Smooth muscle cell (in vitro differentiated cells): Measurements from ENCODE around the gene GRIK5. TPM values are rescaled to one million over a fixed set of nuclear protein-coding genes. Genes with fewer than 3 reads are reported as not detected.

ENCODE experiments used
- DNase-seq: peaks from one replicate; lab custom pipeline; 2025; ENCODE audit not compliant: unreplicated experiment; lab: John Stamatoyannopoulos, UW
- H2AFZ ChIP-seq: fragments of 200-600 bp; sonication (generic); 2 replicates; pipeline ENCODE4 v1.6.0; 2016; ENCODE audit warnings: antibody characterized with exemption, low read depth, mild to moderate bottlenecking
- H3F3A ChIP-seq: fragments of 200-600 bp; sonication (generic); 2 replicates; pipeline ENCODE4 v1.6.0; 2017; ENCODE audit warnings: antibody characterized with exemption, low read depth
- H3K27ac ChIP-seq: fragments of 200-600 bp; sonication (generic); 2 replicates; pipeline ENCODE4 v1.5.1; 2016; ENCODE audit warnings: low read depth, mild to moderate bottlenecking
- H3K27me3 ChIP-seq: fragments of 200-600 bp; sonication (generic); 2 replicates; pipeline ENCODE4 v1.6.1; 2016; ENCODE audit warnings: low read depth, mild to moderate bottlenecking
- H3K36me3 ChIP-seq: fragments of 200-600 bp; sonication (generic); 2 replicates; pipeline ENCODE4 v1.5.1; 2016; ENCODE audit warnings: low read depth
- H3K4me1 ChIP-seq: fragments of 200-600 bp; sonication (generic); 2 replicates; pipeline ENCODE4 v1.5.1; 2016; ENCODE audit warnings: low read depth
- H3K4me2 ChIP-seq: fragments of 200-600 bp; sonication (generic); 2 replicates; pipeline ENCODE4 v1.6.0; 2016; ENCODE audit warnings: mild to moderate bottlenecking
- H3K4me3 ChIP-seq: fragments of 200-600 bp; sonication (generic); 2 replicates; pipeline ENCODE4 v1.5.1; 2016; ENCODE audit warnings: mild to moderate bottlenecking
- H3K79me2 ChIP-seq: fragments of 200-600 bp; sonication (generic); 2 replicates; pipeline ENCODE4 v1.6.0; 2016; ENCODE audit warnings: low read depth, mild to moderate bottlenecking
- H3K9ac ChIP-seq: fragments of 200-600 bp; sonication (generic); 2 replicates; pipeline ENCODE4 v1.6.0; 2016; ENCODE audit warnings: low read depth
- H3K9me3 ChIP-seq: fragments of 200-600 bp; sonication (generic); replicated peaks from 2 replicates; pipeline ENCODE4 v1.5.1; 2016; ENCODE audit warnings: low read depth
- H4K20me1 ChIP-seq: fragments of 200-600 bp; sonication (generic); 2 replicates; pipeline ENCODE4 v1.6.0; 2016; ENCODE audit warnings: low read depth
- CTCF ChIP-seq: fragments of 200-600 bp; sonication (generic); IDR thresholded peaks from 2 replicates; pipeline ENCODE4 v1.5.1; 2017; ENCODE audit warnings: borderline replicate concordance, mild to moderate bottlenecking, antibody characterized with exemption; ENCODE audit not compliant: insufficient read depth, poor library complexity, severe bottlenecking
- WGBS: methylation state at CpG from one replicate; pipeline ENCODE4 v1.1.7; 2016; ENCODE audit warnings: low lambda C conversion rate; 5-methylcytosine and 5-hydroxymethylcytosine counted together
- polyA plus RNA-seq: library from polyadenylated mRNA; unstranded; fragments of >200 nt; fragmentation: Nextera tagmentation; extraction: Ambion mirVana; gene quantifications from 2 replicates; pipeline ENCODE4 v1.2.1, GENCODE V29; 2016
- total RNA-seq: library from RNA; depleted of rRNA; stranded (reverse); fragments of >200 nt; gene quantifications from 2 replicates; pipeline ENCODE4 v1.2.3, GENCODE V29; 2014

Gene GRIK5
- total and polyA plus RNA-seq, 2 experiments from 2014 or later = 0.67 to 2.0 TPM

DNA sequence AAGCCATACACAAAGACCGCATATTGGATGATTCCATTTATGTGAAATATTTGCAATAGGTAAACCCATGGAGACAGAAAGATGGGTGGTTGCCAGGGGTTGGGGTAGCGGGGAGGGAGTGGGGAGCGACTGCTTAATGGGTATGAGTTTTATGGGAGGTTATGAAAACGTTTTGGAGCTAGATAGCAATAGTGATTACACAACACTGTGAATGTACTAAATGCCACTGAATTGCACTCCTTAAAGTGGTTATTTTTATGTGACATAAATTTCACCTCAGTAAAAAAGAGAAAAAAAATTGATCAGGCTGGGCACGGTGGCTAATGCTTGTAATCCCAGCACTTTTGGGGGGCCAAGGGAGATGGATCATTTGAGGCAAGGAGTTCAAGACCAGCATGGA lies 36.6 kb downstream of the GRIK5 start:
- Histone ChIP-seq H3K4me1 (no peaks in the 10 kb centered on the region), H2AFZ (no peak overlapping the region), H3F3A (no peaks in the 10 kb centered on the region), H3K27me3 (no peaks in the 10 kb centered on the region), H4K20me1 (no peaks in the 10 kb centered on the region), H3K4me3 (no peak overlapping the region), H3K36me3 (no peaks in the 10 kb centered on the region), H3K27ac (no peak overlapping the region), H3K79me2 (no peaks in the 10 kb centered on the region), H3K4me2 (no peak overlapping the region), H3K9me3 (no peaks in the 10 kb centered on the region), H3K9ac (no peak overlapping the region)
- DNase-seq = no peak
- WGBS = 80% methylated on average over 5 of the region's 5 CpGs
- no peak for TF ChIP-seq CTCF

DNA sequence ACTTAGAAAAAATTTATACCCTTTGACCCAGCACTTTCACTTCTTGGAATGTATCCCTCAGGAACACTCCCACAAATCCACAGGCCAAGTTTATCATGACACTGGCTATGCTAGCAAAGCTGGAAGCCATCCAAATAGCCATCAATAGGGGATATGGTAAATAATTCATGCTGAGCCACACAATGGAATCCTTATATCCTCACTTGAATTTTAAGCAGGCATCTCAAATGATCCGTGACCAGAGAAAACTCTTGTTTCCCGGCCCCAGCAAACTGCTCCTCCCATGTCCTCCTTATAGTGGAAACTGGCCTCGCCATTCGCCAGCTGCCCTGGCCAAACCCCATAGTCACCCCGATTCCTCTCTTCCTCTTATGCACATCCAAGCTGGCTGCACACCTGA lies 37.6 kb downstream of the GRIK5 start:
- Histone ChIP-seq H4K20me1 (no peaks in the 10 kb centered on the region), H3K4me2 (no peak overlapping the region), H3K9ac (no peak overlapping the region), H3K4me3 (no peak overlapping the region), H3K27me3 (no peaks in the 10 kb centered on the region), H3K4me1 (no peaks in the 10 kb centered on the region), H2AFZ (no peak overlapping the region), H3K27ac (no peak overlapping the region), H3F3A (no peaks in the 10 kb centered on the region), H3K36me3 (no peaks in the 10 kb centered on the region), H3K79me2 (no peaks in the 10 kb centered on the region), H3K9me3 (no peaks in the 10 kb centered on the region)
- DNase-seq = no peak
- 71% methylated on average over 5 of the region's 5 CpGs for WGBS
- TF ChIP-seq CTCF = no peak

DNA sequence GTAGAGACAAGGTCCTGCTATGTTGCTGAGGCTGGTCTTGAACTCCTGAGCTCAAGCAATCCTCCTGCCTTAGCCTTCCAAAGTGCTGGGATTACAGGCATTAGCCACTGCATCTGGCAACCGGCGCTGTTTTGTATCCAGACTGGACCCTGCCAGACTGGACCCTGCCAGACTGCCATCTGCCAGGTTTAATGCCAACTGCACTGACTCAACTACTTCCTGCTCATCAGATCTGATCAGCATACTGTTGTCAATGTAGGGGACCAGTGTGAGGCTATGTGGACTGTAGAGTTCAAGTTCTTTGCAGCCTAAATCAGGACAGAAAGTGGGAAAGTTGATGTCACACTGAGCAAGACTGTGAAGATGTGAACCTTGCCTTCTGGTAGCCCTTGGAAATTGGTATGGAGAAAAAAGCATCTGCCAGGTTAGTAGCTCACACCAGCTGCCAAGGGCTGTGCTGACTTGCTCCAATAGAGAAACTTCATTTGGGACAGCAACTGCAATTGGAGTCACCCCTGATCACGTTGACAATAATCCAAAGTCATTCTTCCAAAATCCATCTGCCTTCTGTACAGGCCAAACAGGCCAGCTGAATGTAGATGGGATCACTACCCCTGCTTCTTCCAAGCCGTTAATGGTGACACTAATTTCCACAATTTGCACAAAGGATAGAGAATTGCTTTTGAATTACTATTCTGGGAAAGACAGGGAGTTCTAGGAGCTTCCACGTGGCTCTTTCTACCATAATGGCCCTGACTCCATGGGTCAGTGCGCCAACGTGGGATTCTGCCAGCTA lies 39.2 kb downstream of the GRIK5 start:
- Histone ChIP-seq H2AFZ (no peak overlapping the region), H3K4me2 (no peak overlapping the region), H3K79me2 (no peaks in the 10 kb centered on the region), H3K9ac (no peak overlapping the region), H3K4me1 (no peaks in the 10 kb centered on the region), H3K27ac (no peak overlapping the region), H3K4me3 (no peak overlapping the region), H4K20me1 (no peaks in the 10 kb centered on the region), H3K36me3 (no peaks in the 10 kb centered on the region), H3K27me3 (no peaks in the 10 kb centered on the region), H3F3A (no peaks in the 10 kb centered on the region), H3K9me3 (no peaks in the 10 kb centered on the region)
- no peak for DNase-seq
- 88% methylated on average over 7 of the region's 7 CpGs for WGBS
- TF ChIP-seq CTCF = no peak
